ENCODE data around the gene TCF4.
A peak's percentile ranks its signal among the peaks of the same experiment; 100 is the strongest.

The TCF4 gene

DNA sequence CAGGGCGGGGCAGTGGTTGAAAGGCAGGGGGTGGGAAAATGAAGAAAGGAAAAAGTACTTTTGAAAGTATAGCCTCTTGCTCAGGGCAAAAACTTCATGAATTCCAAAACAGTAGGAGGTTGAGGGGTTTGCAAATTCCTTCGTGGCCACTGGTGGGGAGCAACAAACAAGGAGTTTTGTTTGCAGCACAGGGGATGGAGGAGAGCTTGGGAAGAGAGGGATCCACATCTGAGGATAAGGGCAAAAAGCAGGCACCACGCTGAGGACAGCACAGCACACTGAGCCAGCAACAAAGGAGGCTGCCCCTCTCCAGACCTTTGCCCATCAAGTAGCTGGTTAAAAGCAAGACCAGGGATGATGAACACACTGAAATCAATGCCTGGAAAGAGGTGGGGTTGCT lies 148.9 kb downstream of the TCF4 start:
- DNase-seq (ENCODE audit: low spot score): no peak

DNA sequence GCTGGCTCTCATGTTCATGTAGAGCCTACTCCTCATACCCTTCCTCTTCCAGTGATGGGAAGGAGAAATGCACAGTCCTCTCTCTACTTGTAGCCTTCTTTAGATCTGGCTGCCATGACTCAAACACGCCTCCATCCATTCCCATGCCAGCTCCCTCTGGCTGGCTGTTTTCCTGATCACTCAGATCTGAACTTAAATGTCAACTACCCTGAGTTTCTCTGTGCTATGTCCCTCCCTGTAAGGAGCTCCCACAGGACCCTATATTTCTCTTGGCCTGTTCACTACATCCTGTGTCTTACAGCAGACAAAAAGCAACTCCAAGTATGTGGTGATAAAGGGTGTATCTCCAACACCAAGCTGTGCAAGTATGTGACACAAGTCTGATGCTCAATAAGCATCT lies 152.4 kb downstream of the TCF4 start:
- DNase-seq (ENCODE audit: low spot score): no peak

- DNase-seq (ENCODE audit: low spot score): no peak
These were observed 154.3 kb downstream of the TCF4 start for GRCh38 chr18:55433648-55434047.

DNA sequence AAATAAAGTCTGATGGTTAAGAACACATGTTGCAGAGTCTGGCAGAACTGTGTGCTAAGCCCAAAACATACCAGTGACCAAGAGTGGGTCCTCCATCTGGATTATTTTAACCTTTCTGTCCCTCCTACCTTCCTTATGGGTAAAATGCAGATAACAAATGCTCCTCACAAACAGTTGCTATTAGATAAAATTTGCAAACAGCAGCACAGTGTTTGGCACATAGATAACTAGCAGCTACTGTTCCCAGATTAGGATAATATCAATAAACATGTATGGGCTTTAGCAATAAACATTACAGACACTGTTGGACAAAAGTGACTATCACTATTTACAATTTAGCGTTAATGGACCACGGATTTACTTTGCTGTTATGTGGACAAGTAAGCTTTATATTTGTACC lies 154.9 kb downstream of the TCF4 start:
- DNase-seq (ENCODE audit: low spot score): no peak

DNA sequence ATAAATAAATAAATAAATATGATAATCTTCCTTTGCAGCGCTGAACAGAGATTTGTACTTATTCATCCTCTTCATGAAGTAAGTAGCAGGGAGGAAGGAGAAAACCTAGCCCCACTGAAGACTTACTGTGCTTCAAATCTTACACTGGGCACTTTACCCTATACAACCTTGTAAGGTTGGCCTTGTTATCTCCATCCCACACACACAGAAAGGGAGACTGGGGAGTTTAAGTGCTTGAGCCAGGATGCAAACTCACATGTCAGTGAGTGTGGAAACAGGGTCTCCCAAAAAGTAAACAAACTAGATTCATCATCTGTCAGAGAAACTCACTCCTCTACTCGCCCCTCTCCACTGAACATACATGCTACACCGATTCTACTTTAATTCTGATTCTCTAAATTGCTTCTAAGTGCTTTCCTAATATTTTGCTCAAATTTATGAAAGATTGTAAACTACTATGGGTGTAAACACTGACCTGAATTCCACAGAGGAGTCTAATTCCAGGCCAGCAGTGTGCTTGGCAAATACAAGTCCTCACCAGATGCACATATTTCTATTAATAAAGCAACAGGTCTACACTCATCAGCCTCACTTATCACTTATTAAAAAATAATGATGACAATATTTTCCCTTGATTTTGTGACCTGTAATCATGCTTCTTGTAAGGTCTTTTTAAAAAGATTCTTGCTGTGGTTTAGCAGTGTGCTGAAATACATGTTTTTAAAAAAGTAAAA lies 155.5 kb downstream of the TCF4 start:
- DNase-seq (ENCODE audit: low spot score): no peak

DNA sequence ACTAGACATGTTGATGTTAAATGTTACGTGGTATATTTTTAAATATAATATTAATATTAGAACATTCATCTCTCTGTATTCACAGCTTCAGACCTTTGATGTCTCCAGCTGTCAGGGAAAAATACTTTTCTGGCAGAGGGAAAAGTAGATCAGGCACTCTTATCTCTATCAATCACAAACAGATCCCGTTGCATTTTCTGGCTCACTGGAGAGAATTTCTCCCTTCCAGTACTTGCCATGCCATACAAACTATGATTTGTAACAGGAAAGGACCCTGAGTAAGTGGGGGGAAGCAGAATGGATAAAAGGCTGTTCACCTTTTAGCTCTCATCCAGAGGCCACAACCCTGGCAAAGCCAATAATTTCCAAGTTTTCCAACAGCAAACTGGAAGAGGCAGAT lies 158.0 kb downstream of the TCF4 start:
- no peak for DNase-seq (ENCODE audit: low spot score)

DNA sequence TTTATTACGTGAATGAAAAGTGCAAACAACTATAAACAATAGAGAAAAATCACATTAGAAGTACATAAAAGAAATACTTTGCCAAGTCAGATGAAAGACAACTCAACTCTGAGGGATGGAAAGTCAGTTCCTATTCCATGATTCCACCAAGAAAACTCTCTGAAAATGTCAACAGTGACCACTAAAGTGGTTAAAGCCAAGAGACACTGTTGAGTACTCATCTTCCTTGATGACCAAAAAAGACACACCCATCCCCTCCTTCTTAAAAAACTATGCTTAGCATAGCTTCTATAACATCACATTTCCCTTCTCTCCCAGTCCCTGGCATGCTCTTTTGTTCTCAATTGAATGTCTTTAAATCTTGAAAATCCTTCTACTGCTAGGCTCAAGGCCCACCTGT lies 160.0 kb downstream of the TCF4 start:
- DNase-seq (ENCODE audit: low spot score): no peak

DNA sequence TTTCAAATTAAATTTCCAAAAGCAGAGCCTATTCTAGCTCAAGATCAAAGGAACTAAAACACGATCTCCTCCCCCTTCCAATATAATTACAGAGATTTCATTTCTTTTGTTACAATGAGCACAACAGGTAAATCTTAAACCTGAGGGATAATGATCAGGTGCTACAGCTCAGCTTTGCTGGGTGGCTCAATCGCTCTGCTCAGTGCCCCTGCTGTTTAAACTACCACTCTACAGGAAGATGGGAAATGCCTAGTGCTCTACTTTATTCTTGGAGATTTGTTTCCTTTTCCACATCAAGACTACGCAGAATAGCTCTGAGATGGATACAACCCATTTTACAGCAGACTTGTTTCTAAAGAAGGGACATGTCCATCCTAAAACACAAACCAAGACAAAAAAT lies 162.3 kb downstream of the TCF4 start:
- DNase-seq (ENCODE audit: low spot score): no peak

- DNase-seq (ENCODE audit: low spot score): peak; percentile 56
These were observed 165.4 kb downstream of the TCF4 start for GRCh38 chr18:55422456-55423180.

DNA sequence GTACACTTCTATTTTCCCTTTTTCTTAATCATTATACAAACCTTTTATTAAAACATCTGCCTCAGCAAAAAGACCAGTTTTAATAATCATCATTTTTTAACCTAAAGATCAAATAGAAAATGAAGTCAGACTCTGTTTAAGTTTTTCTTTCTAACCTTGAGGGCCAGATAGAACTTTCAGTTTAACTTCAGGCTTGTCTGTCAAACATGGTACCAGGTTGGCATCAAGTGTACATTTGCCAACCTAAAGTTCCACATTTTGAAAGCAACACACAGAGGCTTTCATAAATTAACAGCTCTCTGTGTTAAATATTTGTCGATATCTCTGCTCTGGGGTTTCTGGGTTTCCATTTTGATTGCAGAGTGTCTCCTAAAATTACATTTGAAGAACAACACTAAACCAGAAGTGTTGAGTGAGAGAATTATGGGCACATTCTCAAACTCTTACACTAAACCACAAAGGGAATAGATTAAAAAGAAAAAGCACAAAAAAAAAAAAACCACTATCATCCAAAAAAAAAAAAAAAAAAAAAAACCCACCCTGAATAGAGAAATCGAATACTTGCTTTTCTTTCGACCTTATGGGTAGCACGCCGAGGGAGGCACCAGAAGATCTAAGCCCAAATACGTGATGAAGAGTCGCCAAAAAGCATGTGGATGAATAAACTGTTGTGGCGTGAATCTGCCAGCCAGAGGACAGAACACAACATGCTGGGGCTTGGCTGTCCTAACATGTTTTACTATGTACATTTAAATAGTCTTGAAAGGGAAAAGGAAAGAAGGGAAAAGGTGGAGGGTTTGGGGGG lies 166.2 kb downstream of the TCF4 start:
- DNase-seq (ENCODE audit: low spot score): no peak

DNA sequence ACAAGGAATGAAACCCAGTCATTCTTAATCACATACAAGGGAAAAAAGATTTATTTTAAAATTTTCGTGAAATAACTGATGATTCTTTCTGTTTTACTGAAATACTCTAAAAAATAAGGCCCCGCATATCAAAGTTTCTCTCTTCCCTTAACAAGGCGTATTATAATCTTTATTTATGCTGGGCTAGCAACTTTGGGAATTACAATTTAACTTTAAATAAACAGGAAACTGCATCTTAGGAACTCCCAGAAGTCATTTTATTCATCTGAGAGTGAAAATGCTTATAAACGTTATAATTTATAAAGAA lies 166.7 kb downstream of the TCF4 start:
- DNase-seq (ENCODE audit: low spot score): no peak

- no peak for DNase-seq (ENCODE audit: low spot score)
These were observed 167.2 kb downstream of the TCF4 start for GRCh38 chr18:55420665-55421307.

DNA sequence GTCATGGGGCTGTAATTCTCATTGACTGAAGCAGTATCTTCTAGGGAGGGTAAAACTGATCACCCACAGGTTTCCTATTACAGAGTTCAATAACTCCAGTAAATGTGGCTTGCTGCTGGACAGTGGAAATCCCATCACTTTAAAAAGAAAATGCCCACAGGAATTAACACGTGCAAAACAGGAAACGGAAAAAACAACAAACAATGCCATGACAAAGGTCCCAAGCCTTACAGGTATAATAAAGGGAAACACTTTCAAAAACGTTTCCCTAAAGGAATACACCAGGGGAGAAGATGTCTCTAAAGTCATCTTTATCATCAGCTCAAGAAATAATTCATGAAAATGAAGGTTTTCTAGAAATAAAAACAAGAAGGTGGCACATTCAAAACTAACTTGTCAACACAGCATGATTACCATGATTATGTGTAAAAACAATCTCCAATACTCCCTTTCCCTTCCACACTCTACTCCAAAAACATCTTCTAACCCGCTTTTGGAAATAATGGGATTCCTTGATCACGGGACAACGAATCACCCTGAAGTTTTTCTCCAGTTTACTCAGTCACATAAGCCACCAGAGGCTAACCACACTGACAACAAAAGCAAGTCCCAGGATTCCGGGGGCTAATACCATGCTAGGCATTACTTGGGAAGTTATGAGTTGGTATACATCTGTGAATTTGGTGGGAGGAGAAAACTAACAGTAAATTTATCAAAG lies 167.9 kb downstream of the TCF4 start:
- no peak for DNase-seq (ENCODE audit: low spot score)

DNA sequence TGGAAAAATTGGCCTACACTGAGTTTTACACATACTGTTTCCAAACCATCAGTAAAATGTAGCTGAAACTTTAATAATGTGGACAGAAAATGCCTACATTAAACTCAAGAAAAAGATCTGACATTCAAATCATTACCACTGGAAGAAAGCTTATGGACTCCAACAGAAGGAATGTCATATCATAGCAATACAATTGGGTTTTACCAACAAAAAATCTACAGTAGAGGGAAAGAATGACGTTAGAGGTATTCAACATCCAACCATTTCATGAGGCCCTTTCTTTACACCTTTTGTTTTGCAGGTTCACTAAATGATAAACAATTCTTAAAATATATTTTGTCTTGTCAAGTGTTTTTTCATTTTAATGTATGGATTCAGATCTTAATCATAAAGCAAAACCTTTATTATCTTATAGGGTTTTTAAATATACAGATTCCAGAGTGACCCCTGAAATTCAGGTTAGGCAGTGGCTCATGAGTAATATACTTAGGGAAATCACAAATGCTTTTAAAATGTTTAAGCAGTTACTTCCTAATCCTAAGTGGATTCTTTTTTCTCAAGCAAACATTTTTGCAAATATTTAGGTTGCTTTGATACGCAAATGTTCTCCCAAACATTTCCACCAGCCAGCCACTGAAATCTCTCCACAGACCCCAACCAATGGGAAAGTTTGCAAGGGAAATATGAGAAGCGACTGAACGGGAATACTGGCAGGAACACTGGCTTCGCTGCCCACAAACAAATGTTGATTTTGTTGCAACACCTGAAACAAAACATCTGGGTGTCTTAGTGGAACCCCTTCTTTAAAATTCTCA lies 168.7 kb downstream of the TCF4 start:
- DNase-seq (ENCODE audit: low spot score): no peak

DNA sequence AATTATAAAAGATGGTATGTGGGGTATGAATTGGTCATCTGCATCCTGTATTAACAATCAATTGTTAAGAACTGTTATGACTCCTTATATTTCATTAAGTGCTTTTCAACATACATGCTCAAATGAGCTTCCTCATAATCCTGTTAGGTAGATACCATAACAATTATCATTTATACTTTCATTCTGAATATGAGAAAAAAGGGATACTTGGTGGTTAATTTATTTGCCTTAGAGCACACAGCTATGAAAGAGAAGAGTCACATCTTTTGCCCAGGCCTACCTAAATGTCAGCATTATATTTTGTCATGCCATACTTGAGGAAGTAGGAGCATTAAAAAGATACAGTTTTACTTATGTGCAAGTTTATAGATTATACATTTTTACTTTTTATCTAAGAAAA lies 169.6 kb downstream of the TCF4 start:
- DNase-seq (ENCODE audit: low spot score): no peak

DNA sequence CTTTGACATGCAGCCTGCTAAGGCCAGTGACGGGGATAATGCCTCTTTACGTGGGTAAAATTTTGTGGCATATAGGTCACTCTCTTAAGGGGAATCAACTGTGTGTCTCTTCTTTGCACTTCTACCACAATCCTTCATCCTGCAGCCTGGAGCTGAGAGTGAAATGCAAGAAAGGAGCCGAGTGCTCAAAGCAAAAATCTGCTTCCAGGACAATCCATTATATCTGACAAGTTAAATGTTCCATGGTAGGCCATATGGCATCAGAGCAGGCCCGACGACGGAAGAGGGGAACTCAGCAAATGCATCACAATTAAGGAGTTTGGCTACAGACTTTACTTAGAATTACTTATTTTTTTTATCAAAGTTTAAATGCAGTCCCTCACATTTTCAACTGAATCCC lies 171.2 kb downstream of the TCF4 start:
- DNase-seq (ENCODE audit: low spot score): no peak

- no peak for DNase-seq (ENCODE audit: low spot score)
These were observed 172.6 kb downstream of the TCF4 start for GRCh38 chr18:55415258-55415871.

GRCh38 chr18:55414475-55414874 lies 173.5 kb downstream of the TCF4 start:
- DNase-seq (ENCODE audit: low spot score): no peak

DNA sequence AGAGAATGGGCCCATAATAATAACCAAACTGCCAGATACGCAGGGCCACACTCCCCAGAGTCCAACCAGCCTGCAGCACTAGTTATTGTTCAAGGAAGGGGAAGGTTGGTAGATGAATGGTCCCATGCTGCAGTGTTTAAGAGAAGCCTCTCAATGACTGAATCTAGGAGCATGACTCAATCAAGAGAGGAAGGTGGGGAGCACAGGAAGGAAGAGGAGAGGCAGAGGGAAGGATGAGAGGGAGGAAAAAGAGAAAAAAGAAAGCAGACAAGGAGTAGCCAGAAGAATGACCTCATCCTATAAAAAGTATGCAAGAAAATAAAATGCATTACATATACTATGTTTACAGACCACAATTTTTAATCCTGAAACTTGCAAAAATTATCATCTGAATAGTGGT lies 174.5 kb downstream of the TCF4 start:
- no peak for DNase-seq (ENCODE audit: low spot score)

DNA sequence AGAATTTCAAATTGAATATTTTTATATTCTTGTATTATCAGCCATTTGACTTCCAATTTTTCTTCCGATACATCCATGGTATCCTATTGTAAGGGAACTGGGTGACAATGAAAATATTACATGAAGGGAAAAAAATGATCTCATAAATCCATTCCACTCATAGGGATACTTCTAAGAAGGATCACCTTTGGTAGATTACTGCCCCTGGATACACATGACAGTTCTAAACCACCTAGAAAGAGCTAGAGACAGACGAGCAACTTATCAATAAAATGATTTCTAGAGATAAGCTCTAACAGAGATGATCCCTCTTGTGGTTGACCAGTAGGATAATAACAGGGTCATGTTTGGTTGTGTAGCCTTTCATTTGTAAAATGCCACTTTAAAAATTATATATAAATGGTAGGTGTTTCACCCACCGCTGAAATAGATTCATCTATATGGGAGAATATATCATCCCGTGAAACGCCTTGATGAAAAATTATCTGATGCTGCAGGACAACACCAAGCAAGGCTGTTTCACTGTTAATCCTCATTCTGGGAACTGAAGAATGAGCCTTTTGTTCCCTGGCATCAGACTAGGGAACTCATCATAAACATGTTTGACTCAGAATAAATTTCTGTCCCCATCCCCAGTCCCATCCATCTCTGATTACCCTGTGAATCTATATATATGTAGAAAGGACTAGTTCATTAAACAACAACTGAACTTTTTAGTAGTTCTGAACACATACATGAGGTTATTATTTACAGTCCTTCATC lies 180.0 kb downstream of the TCF4 start:
- DNase-seq (ENCODE audit: low spot score): no peak
